ENCODE results near the gene MARCHF11.

Gene MARCHF11

GRCh38 chr5:16179511-16179935 is at the start of gene MARCHF11:
TSS of gene MARCHF11 (minus strand) at chr5:16179791. CDS start at chr5:16179575, 216 bp downstream.
- DNase-seq (ENCODE audit: low spot score), result no peak
- no peak within 1 kb of the TSS for H3K27ac ChIP-seq
- ChIA-PET CTCF (no interaction called here), POLR2A (ENCODE audit: low non-redundant PET) (no interaction called here)
- TF ChIP-seq CTCF (conservative IDR thresholded peaks at IDR 0.05; ENCODE audit: low read depth), result no peak

GRCh38 chr5:16225927-16226326 is 46.3 kb upstream of the MARCHF11 start:
- no peak for DNase-seq (ENCODE audit: low spot score)
- no peak overlapping the region for H3K27ac ChIP-seq

GRCh38 chr5:16192311-16192710 is 12.7 kb upstream of the MARCHF11 start:
- POLR2A ChIA-PET (ENCODE audit: low non-redundant PET), result no interaction called here

More at GRCh38 chr5:16225927-16226326, 46.3 kb upstream of the MARCHF11 start:
- no peak for TF ChIP-seq CTCF (conservative IDR thresholded peaks at IDR 0.05; ENCODE audit: low read depth)
- POLR2A ChIA-PET (ENCODE audit: low non-redundant PET), result no interaction called here
- CTCF ChIA-PET, result no interaction called here

DNA sequence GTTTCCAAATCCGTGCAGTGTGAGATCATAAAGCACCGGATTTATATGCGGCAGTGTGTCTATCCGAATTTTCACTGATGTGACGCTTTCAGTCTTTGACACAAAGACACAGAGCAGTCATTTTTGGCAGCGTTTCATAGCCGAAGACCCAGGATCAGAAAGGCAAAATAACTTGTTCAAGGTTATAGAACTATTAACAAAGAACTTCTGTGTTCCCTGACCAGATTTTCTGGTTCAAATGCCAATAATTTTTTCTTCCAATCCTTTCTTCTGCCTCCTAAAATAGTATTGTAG is 1.1 kb upstream of the MARCHF11 start:
- CTCF ChIA-PET, result no interaction called here
- no peak for DNase-seq (ENCODE audit: low spot score)
- H3K27ac ChIP-seq, result no peak overlapping the region
- POLR2A ChIA-PET (ENCODE audit: low non-redundant PET), result no interaction called here
- TF ChIP-seq CTCF (conservative IDR thresholded peaks at IDR 0.05; ENCODE audit: low read depth), result no peak

More at GRCh38 chr5:16192311-16192710, 12.7 kb upstream of the MARCHF11 start:
- no peak for DNase-seq (ENCODE audit: low spot score)
- H3K27ac ChIP-seq, result no peak overlapping the region
- no peak for TF ChIP-seq CTCF (conservative IDR thresholded peaks at IDR 0.05; ENCODE audit: low read depth)
- CTCF ChIA-PET, result no interaction called here

DNA sequence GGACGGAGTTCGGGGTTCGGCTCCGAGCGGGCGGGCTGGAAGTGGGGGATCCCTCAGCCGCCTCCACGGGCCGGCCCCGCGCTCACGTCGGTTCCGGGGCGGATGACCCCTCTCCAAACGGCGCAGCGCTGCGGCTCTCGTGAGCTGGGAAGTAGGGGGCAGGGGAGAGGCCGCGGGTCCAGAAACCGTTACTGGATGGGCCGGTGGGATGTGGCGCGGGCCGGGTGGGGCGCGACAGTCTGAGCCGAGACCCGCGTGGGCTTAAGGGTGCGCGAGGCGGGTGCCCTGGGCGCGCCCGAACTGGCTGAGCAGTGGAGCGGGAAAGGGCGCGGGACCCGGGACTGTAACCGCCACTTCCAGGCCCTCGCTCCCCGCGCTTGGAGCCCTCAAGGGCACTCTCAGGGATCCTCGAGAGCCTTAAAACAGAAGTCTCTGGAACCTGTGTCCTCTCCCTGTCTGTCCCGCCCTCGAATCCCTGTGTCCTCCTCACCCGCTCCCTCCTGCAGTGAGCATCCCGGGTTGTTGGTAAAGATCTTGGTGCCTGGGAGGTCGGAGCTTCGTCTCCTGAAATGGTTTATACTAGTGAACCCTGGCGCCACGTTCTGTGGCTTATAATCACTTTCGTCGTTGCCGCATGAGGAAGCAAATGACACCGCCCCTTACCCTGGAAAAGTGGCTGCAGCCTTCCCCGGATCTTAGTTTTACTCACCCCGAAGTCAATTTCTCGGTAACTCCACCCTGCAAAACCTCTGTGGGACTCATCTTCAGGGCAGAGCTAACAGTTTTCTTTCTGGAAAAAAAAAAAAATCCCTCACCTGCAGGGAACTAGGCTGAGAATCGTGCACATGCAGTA is 571 bp upstream of the MARCHF11 start:
- DNase-seq (ENCODE audit: low spot score), result no peak
- POLR2A ChIA-PET (ENCODE audit: low non-redundant PET), result no interaction called here
- no peak overlapping the region for H3K27ac ChIP-seq

GRCh38 chr5:16178745-16179372 is 732 bp downstream of the MARCHF11 start:
- POLR2A ChIA-PET (ENCODE audit: low non-redundant PET), result no interaction called here
- peak; percentile 43 for DNase-seq (ENCODE audit: low spot score)
- CTCF ChIA-PET, result no interaction called here
- TF ChIP-seq CTCF (conservative IDR thresholded peaks at IDR 0.05; ENCODE audit: low read depth), result no peak
- no peak overlapping the region for H3K27ac ChIP-seq

More for the DNA sequence above, 571 bp upstream of the MARCHF11 start:
- CTCF ChIA-PET, result no interaction called here
- TF ChIP-seq CTCF (conservative IDR thresholded peaks at IDR 0.05; ENCODE audit: low read depth), result no peak
